ENCODE results near the gene ACSL6. TPM values are rescaled to one million over a fixed set of nuclear protein-coding genes. Genes with fewer than 3 reads are reported as not detected.

ACSL6 gene
- total RNA-seq, 1 donor from 2014 or later = 3.1 TPM

GRCh38 chr5:132046880-132047299 lies 35.4 kb upstream of the ACSL6 start:
- no peak overlapping the region for H3K27ac ChIP-seq (ENCODE audit: low read depth, low read length)
- no peak overlapping the region for H3K9ac ChIP-seq (ENCODE audit: low read depth in 1 of 3, low read length in 3 of 3)
- no peaks in the 10 kb centered on the region for H3K4me1 ChIP-seq (ENCODE audit: control insufficient read depth in 3 of 3, insufficient read depth in 3 of 3, low read length in 3 of 3)
- H3K27me3 ChIP-seq (ENCODE audit: control insufficient read depth in 3 of 3, insufficient read depth in 3 of 3, low read length in 3 of 3) = peaks cover 0 to 9% (median 4%) of the 10 kb centered on the region in 3 donors
- no peaks in the 10 kb centered on the region for H3K9me3 ChIP-seq (ENCODE audit: control insufficient read depth in 3 of 3, low read length in 3 of 3)
- H3K4me3 ChIP-seq (ENCODE audit: low read length in 3 of 3) = no peak overlapping the region
- H3K36me3 ChIP-seq (ENCODE audit: control insufficient read depth in 3 of 3, insufficient read depth in 3 of 3, low read length in 3 of 3) = no peaks in the 10 kb centered on the region

- no peaks in the 10 kb centered on the region for H3K9me3 ChIP-seq (ENCODE audit: control insufficient read depth in 3 of 3, low read length in 3 of 3)
- H3K9ac ChIP-seq (ENCODE audit: low read depth in 1 of 3, low read length in 3 of 3) = no peak overlapping the region
- H3K36me3 ChIP-seq (ENCODE audit: control insufficient read depth in 3 of 3, insufficient read depth in 3 of 3, low read length in 3 of 3) = no peaks in the 10 kb centered on the region
- H3K27me3 ChIP-seq (ENCODE audit: control insufficient read depth in 3 of 3, insufficient read depth in 3 of 3, low read length in 3 of 3) = peaks cover 0 to 4% (median 3%) of the 10 kb centered on the region in 3 donors
- no peaks in the 10 kb centered on the region for H3K4me1 ChIP-seq (ENCODE audit: control insufficient read depth in 3 of 3, insufficient read depth in 3 of 3, low read length in 3 of 3)
- no peak overlapping the region for H3K27ac ChIP-seq (ENCODE audit: low read depth, low read length)
- H3K4me3 ChIP-seq (ENCODE audit: low read length in 3 of 3) = no peak overlapping the region
These were observed 32.7 kb upstream of the ACSL6 start for GRCh38 chr5:132044207-132044606.

GRCh38 chr5:132037353-132037752 lies 25.9 kb upstream of the ACSL6 start:
- no peaks in the 10 kb centered on the region for H3K36me3 ChIP-seq (ENCODE audit: control insufficient read depth in 3 of 3, insufficient read depth in 3 of 3, low read length in 3 of 3)
- no peak overlapping the region for H3K27ac ChIP-seq (ENCODE audit: low read depth, low read length)
- H3K27me3 ChIP-seq (ENCODE audit: control insufficient read depth in 3 of 3, insufficient read depth in 3 of 3, low read length in 3 of 3) = no peaks in the 10 kb centered on the region
- H3K9me3 ChIP-seq (ENCODE audit: control insufficient read depth in 3 of 3, low read length in 3 of 3) = no peaks in the 10 kb centered on the region
- H3K4me1 ChIP-seq (ENCODE audit: control insufficient read depth in 3 of 3, insufficient read depth in 3 of 3, low read length in 3 of 3) = no peaks in the 10 kb centered on the region
- H3K9ac ChIP-seq (ENCODE audit: low read depth in 1 of 3, low read length in 3 of 3) = no peak overlapping the region
- H3K4me3 ChIP-seq (ENCODE audit: low read length in 3 of 3) = no peak overlapping the region

- H3K4me3 ChIP-seq (ENCODE audit: low read length in 3 of 3) = no peak overlapping the region
- no peaks in the 10 kb centered on the region for H3K4me1 ChIP-seq (ENCODE audit: control insufficient read depth in 3 of 3, insufficient read depth in 3 of 3, low read length in 3 of 3)
- H3K27ac ChIP-seq (ENCODE audit: low read depth, low read length) = no peak overlapping the region
- no peaks in the 10 kb centered on the region for H3K9me3 ChIP-seq (ENCODE audit: control insufficient read depth in 3 of 3, low read length in 3 of 3)
- no peak overlapping the region for H3K9ac ChIP-seq (ENCODE audit: low read depth in 1 of 3, low read length in 3 of 3)
- H3K27me3 ChIP-seq (ENCODE audit: control insufficient read depth in 3 of 3, insufficient read depth in 3 of 3, low read length in 3 of 3) = no peaks in the 10 kb centered on the region
- no peaks in the 10 kb centered on the region for H3K36me3 ChIP-seq (ENCODE audit: control insufficient read depth in 3 of 3, insufficient read depth in 3 of 3, low read length in 3 of 3)
These were observed 21.7 kb upstream of the ACSL6 start for GRCh38 chr5:132033122-132033521.

GRCh38 chr5:132032196-132032595 lies 20.7 kb upstream of the ACSL6 start:
- Histone ChIP-seq H3K4me1 (ENCODE audit: control insufficient read depth in 3 of 3, insufficient read depth in 3 of 3, low read length in 3 of 3) (no peaks in the 10 kb centered on the region), H3K27me3 (ENCODE audit: control insufficient read depth in 3 of 3, insufficient read depth in 3 of 3, low read length in 3 of 3) (no peaks in the 10 kb centered on the region), H3K4me3 (ENCODE audit: low read length in 3 of 3) (no peak overlapping the region), H3K36me3 (ENCODE audit: control insufficient read depth in 3 of 3, insufficient read depth in 3 of 3, low read length in 3 of 3) (no peaks in the 10 kb centered on the region), H3K27ac (ENCODE audit: low read depth, low read length) (no peak overlapping the region), H3K9ac (ENCODE audit: low read depth in 1 of 3, low read length in 3 of 3) (no peak overlapping the region), H3K9me3 (ENCODE audit: control insufficient read depth in 3 of 3, low read length in 3 of 3) (no peaks in the 10 kb centered on the region)

- H3K9ac ChIP-seq (ENCODE audit: low read depth in 1 of 3, low read length in 3 of 3) = no peak overlapping the region
- no peak overlapping the region for H3K4me3 ChIP-seq (ENCODE audit: low read length in 3 of 3)
- H3K9me3 ChIP-seq (ENCODE audit: control insufficient read depth in 3 of 3, low read length in 3 of 3) = no peaks in the 10 kb centered on the region
- H3K27ac ChIP-seq (ENCODE audit: low read depth, low read length) = no peak overlapping the region
- H3K27me3 ChIP-seq (ENCODE audit: control insufficient read depth in 3 of 3, insufficient read depth in 3 of 3, low read length in 3 of 3) = peaks cover 0 to 2% (median 0%) of the 10 kb centered on the region in 3 donors
- H3K4me1 ChIP-seq (ENCODE audit: control insufficient read depth in 3 of 3, insufficient read depth in 3 of 3, low read length in 3 of 3) = no peaks in the 10 kb centered on the region
- H3K36me3 ChIP-seq (ENCODE audit: control insufficient read depth in 3 of 3, insufficient read depth in 3 of 3, low read length in 3 of 3) = no peaks in the 10 kb centered on the region
These were observed 19.2 kb upstream of the ACSL6 start for GRCh38 chr5:132030610-132031009.

- Histone ChIP-seq H3K36me3 (ENCODE audit: control insufficient read depth in 3 of 3, insufficient read depth in 3 of 3, low read length in 3 of 3) (no peaks in the 10 kb centered on the region), H3K9ac (ENCODE audit: low read depth in 1 of 3, low read length in 3 of 3) (no peak overlapping the region), H3K4me3 (ENCODE audit: low read length in 3 of 3) (no peak overlapping the region), H3K4me1 (ENCODE audit: control insufficient read depth in 3 of 3, insufficient read depth in 3 of 3, low read length in 3 of 3) (no peaks in the 10 kb centered on the region), H3K27me3 (ENCODE audit: control insufficient read depth in 3 of 3, insufficient read depth in 3 of 3, low read length in 3 of 3) (peaks cover 0 to 8% (median 0%) of the 10 kb centered on the region in 3 donors), H3K27ac (ENCODE audit: low read depth, low read length) (no peak overlapping the region), H3K9me3 (ENCODE audit: control insufficient read depth in 3 of 3, low read length in 3 of 3) (no peaks in the 10 kb centered on the region)
These were observed 18.3 kb upstream of the ACSL6 start for GRCh38 chr5:132029609-132030330.

GRCh38 chr5:132027027-132027426 lies 15.6 kb upstream of the ACSL6 start:
- no peaks in the 10 kb centered on the region for H3K4me1 ChIP-seq (ENCODE audit: control insufficient read depth in 3 of 3, insufficient read depth in 3 of 3, low read length in 3 of 3)
- no peak overlapping the region for H3K9ac ChIP-seq (ENCODE audit: low read depth in 1 of 3, low read length in 3 of 3)
- no peak overlapping the region for H3K27ac ChIP-seq (ENCODE audit: low read depth, low read length)
- H3K36me3 ChIP-seq (ENCODE audit: control insufficient read depth in 3 of 3, insufficient read depth in 3 of 3, low read length in 3 of 3) = no peaks in the 10 kb centered on the region
- H3K4me3 ChIP-seq (ENCODE audit: low read length in 3 of 3) = no peak overlapping the region
- peaks cover 0 to 16% (median 0%) of the 10 kb centered on the region in 3 donors for H3K27me3 ChIP-seq (ENCODE audit: control insufficient read depth in 3 of 3, insufficient read depth in 3 of 3, low read length in 3 of 3)
- H3K9me3 ChIP-seq (ENCODE audit: control insufficient read depth in 3 of 3, low read length in 3 of 3) = no peaks in the 10 kb centered on the region

- H3K9ac ChIP-seq (ENCODE audit: low read depth in 1 of 3, low read length in 3 of 3) = no peak overlapping the region
- H3K4me3 ChIP-seq (ENCODE audit: low read length in 3 of 3) = no peak overlapping the region
- H3K4me1 ChIP-seq (ENCODE audit: control insufficient read depth in 3 of 3, insufficient read depth in 3 of 3, low read length in 3 of 3) = no peaks in the 10 kb centered on the region
- H3K9me3 ChIP-seq (ENCODE audit: control insufficient read depth in 3 of 3, low read length in 3 of 3) = no peaks in the 10 kb centered on the region
- H3K27me3 ChIP-seq (ENCODE audit: control insufficient read depth in 3 of 3, insufficient read depth in 3 of 3, low read length in 3 of 3) = peaks cover 0 to 16% (median 0%) of the 10 kb centered on the region in 3 donors
- H3K27ac ChIP-seq (ENCODE audit: low read depth, low read length) = no peak overlapping the region
- H3K36me3 ChIP-seq (ENCODE audit: control insufficient read depth in 3 of 3, insufficient read depth in 3 of 3, low read length in 3 of 3) = no peaks in the 10 kb centered on the region
These were observed 15.1 kb upstream of the ACSL6 start for GRCh38 chr5:132026516-132027008.

GRCh38 chr5:132025403-132025971 lies 14.0 kb upstream of the ACSL6 start:
- no peak overlapping the region for H3K9ac ChIP-seq (ENCODE audit: low read depth in 1 of 3, low read length in 3 of 3)
- no peaks in the 10 kb centered on the region for H3K4me1 ChIP-seq (ENCODE audit: control insufficient read depth in 3 of 3, insufficient read depth in 3 of 3, low read length in 3 of 3)
- peaks cover 0 to 20% (median 0%) of the 10 kb centered on the region in 3 donors for H3K27me3 ChIP-seq (ENCODE audit: control insufficient read depth in 3 of 3, insufficient read depth in 3 of 3, low read length in 3 of 3)

More at GRCh38 chr5:132025403-132025971, 14.0 kb upstream of the ACSL6 start:
- H3K4me3 ChIP-seq (ENCODE audit: low read length in 3 of 3) = no peak overlapping the region
- no peaks in the 10 kb centered on the region for H3K9me3 ChIP-seq (ENCODE audit: control insufficient read depth in 3 of 3, low read length in 3 of 3)
- H3K36me3 ChIP-seq (ENCODE audit: control insufficient read depth in 3 of 3, insufficient read depth in 3 of 3, low read length in 3 of 3) = no peaks in the 10 kb centered on the region
- no peak overlapping the region for H3K27ac ChIP-seq (ENCODE audit: low read depth, low read length)

Measured in skeletal muscle tissue (tissue), 4 donors.